OCI-LY7 (cell line): ENCODE data around the gene KDM4B. TPM values are rescaled to one million over a fixed set of nuclear protein-coding genes. Genes with fewer than 3 reads are reported as not detected.
A peak's percentile ranks its signal among the peaks of the same experiment; 100 is the strongest.

ENCODE experiments used
- BruUV-seq: library from RNA; stranded (reverse); fragments of 400-500 nt; replicated peaks from 2 replicates; lab custom pipeline; 2021; lab: Mats Ljungman, UMichigan
- CTCF ChIA-PET: fragments of 300-600 bp; sonication (Branson Sonifier 250); formaldehyde crosslinking; loops from one replicate; lab custom pipeline; 2022; ENCODE audit warnings: antibody characterized with exemption; ENCODE audit not compliant: unreplicated experiment; lab: Charles Lee
- POLR2A ChIA-PET: fragments of 300-600 bp; sonication (Branson Sonifier 250); formaldehyde crosslinking; loops from one replicate; lab custom pipeline; 2022; ENCODE audit warnings: antibody characterized with exemption; lab: Charles Lee
- DNase-seq: peaks from one replicate; pipeline ENCODE4 v3.0.0-alpha.2; 2015; ENCODE audit warnings: low spot score
- H2AFZ ChIP-seq: fragments of 200-600 bp; sonication (generic), shearing (Covaris generic); 2 replicates; pipeline ENCODE4 v1.6.1; 2014; ENCODE audit warnings: mild to moderate bottlenecking, antibody characterized with exemption, low read length, moderate library complexity
- H3K27ac ChIP-seq: fragments of 200-600 bp; sonication (generic); 2 replicates; pipeline ENCODE4 v1.5.1; 2014; ENCODE audit warnings: mixed run types, low read depth, mild to moderate bottlenecking, moderate library complexity, low read length, inconsistent platforms; ENCODE audit not compliant: poor library complexity, severe bottlenecking
- H3K36me3 ChIP-seq: fragments of 200-600 bp; sonication (generic); 2 replicates; pipeline ENCODE4 v1.6.1; 2014; ENCODE audit warnings: mild to moderate bottlenecking, antibody characterized with exemption, low read length, moderate library complexity, mixed read lengths; ENCODE audit not compliant: insufficient read depth
- H3K4me1 ChIP-seq: fragments of 200-600 bp; sonication (generic); 2 replicates; pipeline ENCODE4 v1.5.1; 2014; ENCODE audit warnings: mild to moderate bottlenecking, low read length; ENCODE audit not compliant: insufficient read depth, poor library complexity, severe bottlenecking
- H3K4me2 ChIP-seq: fragments of 200-600 bp; sonication (generic); 2 replicates; pipeline ENCODE4 v1.6.1; 2014; ENCODE audit warnings: mild to moderate bottlenecking, low read length
- H3K4me3 ChIP-seq: fragments of 200-600 bp; sonication (generic); 2 replicates; pipeline ENCODE4 v1.5.1; 2014; ENCODE audit warnings: mild to moderate bottlenecking, low read depth, low read length; ENCODE audit not compliant: poor library complexity, severe bottlenecking
- H3K79me2 ChIP-seq: fragments of 200-600 bp; sonication (generic); 2 replicates; pipeline ENCODE4 v1.6.1; 2016; ENCODE audit warnings: low read depth, mild to moderate bottlenecking, low read length, moderate library complexity, mixed read lengths; ENCODE audit not compliant: insufficient read depth
- H3K9me2 ChIP-seq: fragments of 200-600 bp; sonication (generic); 2 replicates; pipeline ENCODE4 v1.6.1; 2016; ENCODE audit warnings: mild to moderate bottlenecking, low read length, mixed read lengths; ENCODE audit not compliant: insufficient read depth
- H3K9me3 ChIP-seq: fragments of 200-600 bp; sonication (generic); 2 replicates; pipeline ENCODE4 v1.6.1; 2014; ENCODE audit warnings: mild to moderate bottlenecking, mixed run types, low read length, mixed read lengths
- H4K20me1 ChIP-seq: fragments of 200-600 bp; sonication (generic); 2 replicates; pipeline ENCODE4 v1.6.1; 2014; ENCODE audit warnings: mild to moderate bottlenecking, antibody characterized with exemption, low read length, moderate library complexity, mixed read lengths; ENCODE audit not compliant: insufficient read depth
- EZH2phosphoT487 ChIP-seq: fragments of 200-600 bp; sonication (generic); IDR thresholded peaks from 2 replicates; pipeline ENCODE4 v1.6.1; 2018; ENCODE audit warnings: low read depth, borderline replicate concordance, mild to moderate bottlenecking, mixed run types, antibody characterized with exemption, low read length, moderate library complexity, mixed read lengths
- intact Hi-C: fragments of 100-400 bp; cut with micrococcal nuclease; formaldehyde crosslinking; loops from one replicate; pipeline ENCODE4 v1.10.0; 2022; ENCODE audit not compliant: unreplicated experiment
- total RNA-seq, 2 experiments: library from RNA; depleted of rRNA in 1 of 2; stranded (reverse); fragments of >200 nt in 1 of 2; shearing (Covaris generic) in 1 of 2; gene quantifications; 2 replicates each; pipeline ENCODE4 v1.2.3, GENCODE V29; 2014 to 2022
- TF ChIP-seq, protein P1 (sequence below): fragments of 200-600 bp; sonication (generic); conservative IDR thresholded peaks from 2 replicates; pipeline ENCODE4 v1.5.1; 2014; ENCODE audit warnings: mild to moderate bottlenecking, antibody characterized with exemption, low read length, moderate library complexity, mixed read lengths

The KDM4B gene
- total RNA-seq, 2 experiments from 2014 or later: 24.3 to 44.2 TPM

DNA sequence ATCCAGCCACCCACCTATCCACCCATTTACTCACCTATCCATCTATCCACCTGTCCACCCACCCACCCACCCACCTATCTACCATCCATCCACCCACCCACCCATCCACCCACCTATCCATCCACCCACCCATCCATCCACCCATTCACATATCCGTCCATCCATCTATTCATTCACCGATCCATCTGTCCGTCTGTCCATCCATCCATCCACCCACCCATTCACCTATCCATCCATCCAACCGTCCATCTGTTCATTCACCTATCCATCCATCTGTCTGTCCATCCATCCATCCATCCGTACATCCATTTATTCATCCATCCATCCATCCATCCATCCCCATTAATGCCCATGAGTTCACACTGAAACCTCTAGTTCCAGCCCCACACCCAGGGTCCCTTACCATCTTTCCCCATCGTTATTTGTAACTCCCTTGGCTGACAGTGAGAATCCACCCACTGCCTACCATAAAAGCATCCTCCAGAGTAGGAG lies 31.3 kb downstream of the KDM4B start:
- Histone ChIP-seq H3K4me1 (no peaks in the 10 kb centered on the region), H2AFZ (no peak overlapping the region), H4K20me1 (no peaks in the 10 kb centered on the region), H3K4me3 (no peak overlapping the region), H3K79me2 (no peaks in the 10 kb centered on the region), H3K4me2 (no peak overlapping the region), H3K36me3 (no peaks in the 10 kb centered on the region), H3K27ac (no peak overlapping the region), H3K9me2 (no peaks in the 10 kb centered on the region), H3K9me3 (no peaks in the 10 kb centered on the region)
- ChIA-PET POLR2A (no interaction called here), CTCF (no interaction called here)
- BruUV-seq: no TSS peak
- no peak for DNase-seq
- intact Hi-C loops: no loop called here
- TF ChIP-seq, protein P1, sequence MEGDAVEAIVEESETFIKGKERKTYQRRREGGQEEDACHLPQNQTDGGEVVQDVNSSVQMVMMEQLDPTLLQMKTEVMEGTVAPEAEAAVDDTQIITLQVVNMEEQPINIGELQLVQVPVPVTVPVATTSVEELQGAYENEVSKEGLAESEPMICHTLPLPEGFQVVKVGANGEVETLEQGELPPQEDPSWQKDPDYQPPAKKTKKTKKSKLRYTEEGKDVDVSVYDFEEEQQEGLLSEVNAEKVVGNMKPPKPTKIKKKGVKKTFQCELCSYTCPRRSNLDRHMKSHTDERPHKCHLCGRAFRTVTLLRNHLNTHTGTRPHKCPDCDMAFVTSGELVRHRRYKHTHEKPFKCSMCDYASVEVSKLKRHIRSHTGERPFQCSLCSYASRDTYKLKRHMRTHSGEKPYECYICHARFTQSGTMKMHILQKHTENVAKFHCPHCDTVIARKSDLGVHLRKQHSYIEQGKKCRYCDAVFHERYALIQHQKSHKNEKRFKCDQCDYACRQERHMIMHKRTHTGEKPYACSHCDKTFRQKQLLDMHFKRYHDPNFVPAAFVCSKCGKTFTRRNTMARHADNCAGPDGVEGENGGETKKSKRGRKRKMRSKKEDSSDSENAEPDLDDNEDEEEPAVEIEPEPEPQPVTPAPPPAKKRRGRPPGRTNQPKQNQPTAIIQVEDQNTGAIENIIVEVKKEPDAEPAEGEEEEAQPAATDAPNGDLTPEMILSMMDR: no peak

DNA sequence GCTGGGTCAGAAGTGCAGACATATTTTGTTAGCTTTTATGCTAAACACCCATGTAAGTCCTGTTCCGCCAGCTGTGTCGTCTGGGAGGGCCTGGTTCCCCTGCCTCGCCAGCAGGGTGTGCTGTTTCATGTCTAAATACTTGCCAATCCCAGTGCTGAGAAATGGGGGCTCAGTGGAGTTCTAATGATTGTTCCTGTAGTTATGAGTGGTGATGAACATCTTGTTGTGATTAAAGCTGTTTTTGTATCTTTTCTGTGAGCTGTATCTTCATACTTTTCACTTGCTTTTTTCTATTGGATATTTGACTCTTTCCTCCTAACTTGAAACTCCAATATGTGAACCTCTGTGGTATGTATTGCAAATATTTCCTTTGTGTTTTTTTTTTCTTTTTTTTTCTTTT lies 32.7 kb downstream of the KDM4B start:
- Histone ChIP-seq H3K9me2 (no peaks in the 10 kb centered on the region), H3K4me3 (no peak overlapping the region), H3K79me2 (no peaks in the 10 kb centered on the region), H3K9me3 (no peaks in the 10 kb centered on the region), H3K36me3 (no peaks in the 10 kb centered on the region), H3K27ac (no peak overlapping the region), H4K20me1 (no peaks in the 10 kb centered on the region), H3K4me2 (no peak overlapping the region), H3K4me1 (no peaks in the 10 kb centered on the region), H2AFZ (no peak overlapping the region)
- no TSS peak for BruUV-seq
- ChIA-PET POLR2A (no interaction called here), CTCF (interaction anchor here (1.0 kb wide), 1 partner anchor 14 kb away, joined by 4 read pairs; no protein-coding TSS in a partner anchor)
- DNase-seq: peak; percentile 55
- TF ChIP-seq EZH2phosphoT487: no peak
- TF ChIP-seq, protein P1: peak; percentile 90
- intact Hi-C loops: loop anchor here (1.0 kb wide), 1 partner anchor 30 kb away; no protein-coding TSS in a partner anchor

DNA sequence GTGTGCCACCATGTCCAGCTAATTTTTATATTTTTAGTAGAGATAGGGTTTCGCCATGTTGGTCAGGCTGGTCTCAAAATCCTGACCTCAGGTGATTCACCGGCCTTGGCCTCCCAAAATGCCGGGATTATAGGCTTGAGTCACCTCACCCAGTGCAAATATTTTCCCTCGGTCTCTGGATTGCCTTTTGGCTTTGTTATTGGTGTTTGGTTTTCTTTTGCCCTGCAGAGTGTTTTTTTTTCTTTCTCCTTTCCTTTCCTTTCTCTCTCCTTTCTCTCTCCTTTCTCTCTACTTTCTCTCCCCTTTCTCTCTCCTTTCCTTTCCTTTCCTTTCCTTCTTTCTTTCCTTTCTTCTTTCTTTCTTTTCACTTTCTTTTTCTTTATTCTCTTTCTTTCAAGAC lies 33.2 kb downstream of the KDM4B start:
- Histone ChIP-seq H4K20me1 (no peaks in the 10 kb centered on the region), H3K4me3 (no peak overlapping the region), H3K27ac (no peak overlapping the region), H3K79me2 (no peaks in the 10 kb centered on the region), H2AFZ (no peak overlapping the region), H3K4me2 (no peak overlapping the region), H3K9me3 (no peaks in the 10 kb centered on the region), H3K9me2 (no peaks in the 10 kb centered on the region), H3K36me3 (no peaks in the 10 kb centered on the region), H3K4me1 (no peaks in the 10 kb centered on the region)
- ChIA-PET POLR2A (no interaction called here), CTCF (interaction anchor here (1.0 kb wide), 1 partner anchor 13 kb away, joined by 4 read pairs; no protein-coding TSS in a partner anchor)
- DNase-seq: no peak
- BruUV-seq: no TSS peak
- intact Hi-C loops: no loop called here
- TF ChIP-seq, protein P1: no peak
- TF ChIP-seq EZH2phosphoT487: no peak
